ENCODE measurements around the gene NANOS3.
"Not testable (repeated sequence)": the region's sequence is repeated elsewhere in the genome, so short reads cannot be mapped to it uniquely, and the experiment has no call there.

The NANOS3 gene

GRCh38 chr19:13850910-13851733 is 25.8 kb upstream of the NANOS3 start:
- H3K9me3 ChIP-seq (replicated peaks in 1 of 2; ENCODE audit: control insufficient read depth in 2 of 2, insufficient read depth in 1 of 2, low read depth in 1 of 2, low read length in 2 of 2), result no peaks in the 10 kb centered on the region
- H2AK5ac ChIP-seq (ENCODE audit: low read depth, low read length), result peak overlapping the region; percentile 36
- peak overlapping the region; percentile 68 for H3K23ac ChIP-seq (ENCODE audit: low read depth, low read length, poor library complexity)
- no peaks in the 10 kb centered on the region for H3K79me1 ChIP-seq (ENCODE audit: low read depth, low read length)
- DNase-seq (ENCODE audit: low spot score), result no peak
- peak overlapping the region; percentile 38 for H3K4ac ChIP-seq (ENCODE audit: low read length)
- H4K8ac ChIP-seq (ENCODE audit: low read depth, low read length), result peak overlapping the region; percentile 94
- no peak overlapping the region for H3K4me3 ChIP-seq (ENCODE audit: low read length in 2 of 2)
- peaks cover 22 to 27% of the 10 kb centered on the region in 2 donors for H3K4me1 ChIP-seq (ENCODE audit: control insufficient read depth in 2 of 2, insufficient read depth in 1 of 2, low read depth in 1 of 2, low read length in 2 of 2)
- H2AFZ ChIP-seq (ENCODE audit: low read length), result peak overlapping the region; percentile 84
- H3K14ac ChIP-seq (ENCODE audit: low read length), result no peak overlapping the region
- WGBS, 2 donors (ENCODE audit: extremely low coverage in 2 of 2, insufficient read length in 2 of 2, insufficient replicate concordance in 1 of 2), result no CpG with 5 or more reads among the region's 26 CpGs
- H3K9ac ChIP-seq (ENCODE audit: low read depth, low read length, poor library complexity), result peak overlapping the region; percentile 70
- no peaks in the 10 kb centered on the region for H3K27me3 ChIP-seq (ENCODE audit: control insufficient read depth in 3 of 3, insufficient read depth in 3 of 3, low read depth in 1 of 3, low read length in 3 of 3)
- H3K4me2 ChIP-seq (ENCODE audit: insufficient read depth, low read length, poor library complexity, severe bottlenecking), result peak overlapping the region; percentile 54
- H3K36me3 ChIP-seq (replicated peaks in 1 of 2; ENCODE audit: control insufficient read depth in 2 of 2, insufficient read depth in 2 of 2, low read length in 2 of 2), result no peaks in the 10 kb centered on the region
- peak overlapping the region; percentile 92 for H3K18ac ChIP-seq (ENCODE audit: low read length)
- H2BK12ac ChIP-seq (ENCODE audit: low read length), result peak overlapping the region; percentile 77
- H2BK15ac ChIP-seq (ENCODE audit: low read length), result peak overlapping the region; percentile 98
- no peak overlapping the region for H4K91ac ChIP-seq (ENCODE audit: low read depth, low read length, poor library complexity)
- H3K27ac ChIP-seq (replicated peaks; ENCODE audit: low read length), result peak overlapping the region; percentile 59
- peak overlapping the region; percentile 91 for H2BK120ac ChIP-seq (ENCODE audit: low read depth, low read length)
- no peak overlapping the region for H2BK5ac ChIP-seq (ENCODE audit: low read length)

GRCh38 chr19:13851734-13852114 is 25.2 kb upstream of the NANOS3 start:
- not testable (repeated sequence) for H3K36me3 ChIP-seq (replicated peaks in 1 of 2; ENCODE audit: control insufficient read depth in 2 of 2, insufficient read depth in 2 of 2, low read length in 2 of 2); H3K79me1 ChIP-seq (ENCODE audit: low read depth, low read length); H3K4me3 ChIP-seq (ENCODE audit: low read length in 2 of 2); H2BK5ac ChIP-seq (ENCODE audit: low read length); H3K9ac ChIP-seq (ENCODE audit: low read depth, low read length, poor library complexity); H3K14ac ChIP-seq (ENCODE audit: low read length); H3K9me3 ChIP-seq (replicated peaks in 1 of 2; ENCODE audit: control insufficient read depth in 2 of 2, insufficient read depth in 1 of 2, low read depth in 1 of 2, low read length in 2 of 2); H3K27me3 ChIP-seq (ENCODE audit: control insufficient read depth in 3 of 3, insufficient read depth in 3 of 3, low read depth in 1 of 3, low read length in 3 of 3); H3K4me2 ChIP-seq (ENCODE audit: insufficient read depth, low read length, poor library complexity, severe bottlenecking); DNase-seq (ENCODE audit: low spot score); H3K27ac ChIP-seq (replicated peaks; ENCODE audit: low read length); H4K8ac ChIP-seq (ENCODE audit: low read depth, low read length)
- peak overlapping the region; percentile 92 for H3K18ac ChIP-seq (ENCODE audit: low read length)
- H2AK5ac ChIP-seq (ENCODE audit: low read depth, low read length), result peak overlapping the region; percentile 36
- WGBS, 2 donors (ENCODE audit: extremely low coverage in 2 of 2, insufficient read length in 2 of 2, insufficient replicate concordance in 1 of 2), result no CpG with 5 or more reads among the region's 5 CpGs
- peak overlapping the region; percentile 52 for H2BK120ac ChIP-seq (ENCODE audit: low read depth, low read length)
- H3K4ac ChIP-seq (ENCODE audit: low read length), result peak overlapping the region; percentile 26
- peak overlapping the region; percentile 68 for H3K23ac ChIP-seq (ENCODE audit: low read depth, low read length, poor library complexity)
- peak overlapping the region; percentile 98 for H2BK15ac ChIP-seq (ENCODE audit: low read length)
- peak overlapping the region; percentile 89 for H4K91ac ChIP-seq (ENCODE audit: low read depth, low read length, poor library complexity)
- peak overlapping the region; percentile 84 for H2AFZ ChIP-seq (ENCODE audit: low read length)
- H3K4me1 ChIP-seq (ENCODE audit: control insufficient read depth in 2 of 2, insufficient read depth in 1 of 2, low read depth in 1 of 2, low read length in 2 of 2), result peaks cover 17 to 23% of the 10 kb centered on the region in 2 donors
- peak overlapping the region; percentile 77 for H2BK12ac ChIP-seq (ENCODE audit: low read length)

- H3K18ac ChIP-seq (ENCODE audit: low read length); H3K4me2 ChIP-seq (ENCODE audit: insufficient read depth, low read length, poor library complexity, severe bottlenecking); H3K4ac ChIP-seq (ENCODE audit: low read length); H3K23ac ChIP-seq (ENCODE audit: low read depth, low read length, poor library complexity); H2BK5ac ChIP-seq (ENCODE audit: low read length); H2BK15ac ChIP-seq (ENCODE audit: low read length); H2BK120ac ChIP-seq (ENCODE audit: low read depth, low read length); H3K36me3 ChIP-seq (replicated peaks in 1 of 2; ENCODE audit: control insufficient read depth in 2 of 2, insufficient read depth in 2 of 2, low read length in 2 of 2); H3K27ac ChIP-seq (replicated peaks; ENCODE audit: low read length); H4K91ac ChIP-seq (ENCODE audit: low read depth, low read length, poor library complexity); H3K27me3 ChIP-seq (ENCODE audit: control insufficient read depth in 3 of 3, insufficient read depth in 3 of 3, low read depth in 1 of 3, low read length in 3 of 3); H2AK5ac ChIP-seq (ENCODE audit: low read depth, low read length); H3K79me1 ChIP-seq (ENCODE audit: low read depth, low read length); DNase-seq (ENCODE audit: low spot score); H2BK12ac ChIP-seq (ENCODE audit: low read length); H3K4me3 ChIP-seq (ENCODE audit: low read length in 2 of 2); H3K9ac ChIP-seq (ENCODE audit: low read depth, low read length, poor library complexity); H3K14ac ChIP-seq (ENCODE audit: low read length); H3K9me3 ChIP-seq (replicated peaks in 1 of 2; ENCODE audit: control insufficient read depth in 2 of 2, insufficient read depth in 1 of 2, low read depth in 1 of 2, low read length in 2 of 2); H2AFZ ChIP-seq (ENCODE audit: low read length); H4K8ac ChIP-seq (ENCODE audit: low read depth, low read length): not testable (repeated sequence)
- WGBS, 2 donors (ENCODE audit: extremely low coverage in 2 of 2, insufficient read length in 2 of 2, insufficient replicate concordance in 1 of 2), result no CpG with 5 or more reads among the region's 12 CpGs
- peaks cover 14 to 19% of the 10 kb centered on the region in 2 donors for H3K4me1 ChIP-seq (ENCODE audit: control insufficient read depth in 2 of 2, insufficient read depth in 1 of 2, low read depth in 1 of 2, low read length in 2 of 2)
Measured at GRCh38 chr19:13852171-13852707, 24.7 kb upstream of the NANOS3 start.

GRCh38 chr19:13856497-13856896 is 20.4 kb upstream of the NANOS3 start:
- no CpG with 5 or more reads among the region's 2 CpGs for WGBS, 2 donors (ENCODE audit: extremely low coverage in 2 of 2, insufficient read length in 2 of 2, insufficient replicate concordance in 1 of 2)
- H2AFZ ChIP-seq (ENCODE audit: low read length), result no peak overlapping the region
- H4K91ac ChIP-seq (ENCODE audit: low read depth, low read length, poor library complexity), result no peak overlapping the region
- H3K4me1 ChIP-seq (ENCODE audit: control insufficient read depth in 2 of 2, insufficient read depth in 1 of 2, low read depth in 1 of 2, low read length in 2 of 2), result peaks cover 2 to 4% of the 10 kb centered on the region in 2 donors
- no peak overlapping the region for H2BK5ac ChIP-seq (ENCODE audit: low read length)
- H3K79me1 ChIP-seq (ENCODE audit: low read depth, low read length), result no peaks in the 10 kb centered on the region
- no peak overlapping the region for H2BK12ac ChIP-seq (ENCODE audit: low read length)
- no peak overlapping the region for H3K23ac ChIP-seq (ENCODE audit: low read depth, low read length, poor library complexity)
- no peak overlapping the region for H3K27ac ChIP-seq (replicated peaks; ENCODE audit: low read length)
- H3K14ac ChIP-seq (ENCODE audit: low read length), result no peak overlapping the region
- H3K36me3 ChIP-seq (replicated peaks in 1 of 2; ENCODE audit: control insufficient read depth in 2 of 2, insufficient read depth in 2 of 2, low read length in 2 of 2), result no peaks in the 10 kb centered on the region
- no peak overlapping the region for H3K4me3 ChIP-seq (ENCODE audit: low read length in 2 of 2)
- DNase-seq (ENCODE audit: low spot score), result no peak
- H3K18ac ChIP-seq (ENCODE audit: low read length), result no peak overlapping the region
- no peak overlapping the region for H3K4me2 ChIP-seq (ENCODE audit: insufficient read depth, low read length, poor library complexity, severe bottlenecking)
- no peak overlapping the region for H2BK120ac ChIP-seq (ENCODE audit: low read depth, low read length)
- no peak overlapping the region for H3K4ac ChIP-seq (ENCODE audit: low read length)
- H2AK5ac ChIP-seq (ENCODE audit: low read depth, low read length), result no peak overlapping the region
- no peaks in the 10 kb centered on the region for H3K27me3 ChIP-seq (ENCODE audit: control insufficient read depth in 3 of 3, insufficient read depth in 3 of 3, low read depth in 1 of 3, low read length in 3 of 3)
- no peak overlapping the region for H3K9ac ChIP-seq (ENCODE audit: low read depth, low read length, poor library complexity)
- H4K8ac ChIP-seq (ENCODE audit: low read depth, low read length), result no peak overlapping the region
- H3K9me3 ChIP-seq (replicated peaks in 1 of 2; ENCODE audit: control insufficient read depth in 2 of 2, insufficient read depth in 1 of 2, low read depth in 1 of 2, low read length in 2 of 2), result no peaks in the 10 kb centered on the region
- no peak overlapping the region for H2BK15ac ChIP-seq (ENCODE audit: low read length)

All from neuronal stem cell (in vitro differentiated cells).